ENCODE measurements around the gene S1PR5.

Gene S1PR5

DNA sequence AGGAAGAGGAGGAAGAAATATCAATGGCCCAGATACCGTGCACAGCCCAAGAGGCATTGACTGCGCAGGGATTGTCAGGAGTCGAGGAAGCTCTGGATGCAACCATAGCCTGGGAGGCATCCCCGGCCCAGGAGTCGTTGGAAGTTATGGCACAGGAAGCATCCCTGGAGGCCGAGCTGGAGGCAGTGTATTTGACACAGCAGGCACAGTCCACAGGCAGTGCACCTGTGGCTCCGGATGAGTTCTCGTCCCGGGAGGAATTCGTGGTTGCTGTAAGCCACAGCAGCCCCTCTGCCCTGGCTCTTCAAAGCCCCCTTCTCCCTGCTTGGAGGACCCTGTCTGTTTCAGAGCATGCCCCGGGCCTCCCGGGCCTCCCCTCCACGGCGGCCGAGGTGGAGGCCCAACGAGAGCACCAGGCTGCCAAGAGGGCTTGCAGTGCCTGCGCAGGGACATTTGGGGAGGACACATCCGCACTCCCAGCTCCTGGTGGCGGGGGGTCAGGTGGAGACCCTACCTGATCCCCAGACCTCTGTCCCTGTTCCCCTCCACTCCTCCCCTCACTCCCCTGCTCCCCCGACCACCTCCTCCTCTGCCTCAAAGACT, 50.0 kb downstream of the S1PR5 start:
- no peak overlapping the region for H3K9ac ChIP-seq (ENCODE audit: low read length in 2 of 2)
- H3K36me3 ChIP-seq (ENCODE audit: control insufficient read depth in 2 of 2, insufficient read depth in 2 of 2, low read length in 2 of 2): peaks cover 0 to 3% of the 10 kb centered on the region in 2 donors
- H3K4me3 ChIP-seq (ENCODE audit: low read length in 2 of 2): no peak overlapping the region
- H3K27ac ChIP-seq (ENCODE audit: low read length): no peak overlapping the region
- H3K4me1 ChIP-seq (ENCODE audit: control insufficient read depth, insufficient read depth, low read length): no peaks in the 10 kb centered on the region
- H3K27me3 ChIP-seq (ENCODE audit: control insufficient read depth in 1 of 2, insufficient read depth in 2 of 2, low read length in 2 of 2): peaks cover 0 to 2% of the 10 kb centered on the region in 2 donors
- no peaks in the 10 kb centered on the region for H3K9me3 ChIP-seq (ENCODE audit: control insufficient read depth in 2 of 2, low read length in 2 of 2)

DNA sequence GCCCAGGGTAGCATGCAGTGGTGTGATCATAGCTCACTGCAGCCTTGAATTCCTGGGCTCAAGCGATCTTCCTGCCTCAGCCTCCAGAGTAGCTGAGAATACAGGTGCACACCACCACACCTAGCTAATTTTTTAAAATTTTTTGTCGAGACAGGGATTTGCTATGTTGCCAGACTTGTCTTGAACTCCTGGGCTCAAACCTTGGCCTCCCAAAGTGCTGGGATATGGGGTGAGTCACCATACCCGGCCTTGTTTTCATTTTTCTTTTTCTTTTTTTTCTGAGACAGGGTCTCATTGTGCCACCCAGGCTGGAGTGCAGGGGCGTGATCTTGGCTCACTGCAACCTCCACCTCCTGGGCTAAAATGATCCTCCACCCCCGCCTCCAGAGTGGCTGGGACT, 52.8 kb downstream of the S1PR5 start:
- Histone ChIP-seq H3K27me3 (ENCODE audit: control insufficient read depth in 1 of 2, insufficient read depth in 2 of 2, low read length in 2 of 2) (no peaks in the 10 kb centered on the region), H3K9ac (ENCODE audit: low read length in 2 of 2) (no peak overlapping the region), H3K4me3 (ENCODE audit: low read length in 2 of 2) (no peak overlapping the region), H3K27ac (ENCODE audit: low read length) (no peak overlapping the region), H3K4me1 (ENCODE audit: control insufficient read depth, insufficient read depth, low read length) (peaks cover 9% of the 10 kb centered on the region), H3K36me3 (ENCODE audit: control insufficient read depth in 2 of 2, insufficient read depth in 2 of 2, low read length in 2 of 2) (peaks cover 0 to 3% of the 10 kb centered on the region in 2 donors), H3K9me3 (ENCODE audit: control insufficient read depth in 2 of 2, low read length in 2 of 2) (no peaks in the 10 kb centered on the region)

All from stomach smooth muscle (tissue), 2 donors.